CD4-positive, alpha-beta memory T cell (primary cell): Measurements from ENCODE around the gene ORAI2. TPM values are rescaled to one million over a fixed set of nuclear protein-coding genes. Genes with fewer than 3 reads are reported as not detected.

Source experiments
- CTCF ChIA-PET: fragments of 350-600 bp; sonication (Branson Sonifier 250); formaldehyde crosslinking; loops from one replicate; lab custom pipeline; 2021; ENCODE audit warnings: inconsistent platforms; ENCODE audit not compliant: partially characterized antibody; lab: Charles Lee
- POLR2A ChIA-PET: fragments of 350-600 bp; sonication (Branson Sonifier 250); formaldehyde crosslinking; loops from one replicate; lab custom pipeline; 2021; ENCODE audit not compliant: partially characterized antibody; lab: Charles Lee
- DNase-seq, 5 donors: peaks; one replicate each; pipeline versions ENCODE4 v3.0.0 to v3.0.0-alpha.2; 2020 to 2022; ENCODE audit warnings: mixed read lengths in 1 of 5
- H3K27ac ChIP-seq: one replicate; pipeline ENCODE4 v1.7.0; 2013; ENCODE audit warnings: low read depth, low read length
- H3K27me3 ChIP-seq: 2 replicates; pipeline ENCODE4 v1.7.0; 2013; ENCODE audit warnings: mild to moderate bottlenecking, low read length, moderate library complexity; ENCODE audit not compliant: insufficient read depth
- H3K36me3 ChIP-seq: 2 replicates; pipeline ENCODE4 v1.7.0; 2013; ENCODE audit warnings: mild to moderate bottlenecking, low read length, moderate library complexity; ENCODE audit not compliant: insufficient read depth
- H3K4me1 ChIP-seq: 2 replicates; pipeline ENCODE4 v1.7.0; 2013; ENCODE audit warnings: mild to moderate bottlenecking, low read length, moderate library complexity; ENCODE audit not compliant: insufficient read depth
- H3K4me3 ChIP-seq, 2 donors: one replicate each; pipeline ENCODE4 v1.7.0; 2013; ENCODE audit warnings: low read length in 2 of 2, mild to moderate bottlenecking in 1 of 2
- H3K9me3 ChIP-seq, 2 donors: one replicate each; pipeline ENCODE4 v1.7.0; 2013; ENCODE audit warnings: low read length in 2 of 2, control low read depth in 1 of 2; ENCODE audit not compliant: control insufficient read depth in 1 of 2
- H3K27ac Mint-ChIP-seq, 7 donors: one replicate each; pipeline ENCODE4 v1.8.0; 2020 to 2021; ENCODE audit warnings: mixed read lengths in 7 of 7, mild to moderate bottlenecking in 6 of 7, inconsistent platforms in 3 of 7, moderate library complexity in 3 of 7
- H3K27me3 Mint-ChIP-seq, 2 donors: one replicate each; pipeline ENCODE4 v1.8.0; 2020 to 2021; ENCODE audit warnings: mixed read lengths in 2 of 2
- H3K36me3 Mint-ChIP-seq, 2 donors: one replicate each; pipeline ENCODE4 v1.8.0; 2020 to 2021; ENCODE audit warnings: mixed read lengths in 2 of 2, inconsistent platforms in 1 of 2, mild to moderate bottlenecking in 1 of 2
- H3K4me1 Mint-ChIP-seq, 4 donors: one replicate each; pipeline ENCODE4 v1.8.0; 2020 to 2021; ENCODE audit warnings: mixed read lengths in 4 of 4, mild to moderate bottlenecking in 1 of 4
- H3K4me3 Mint-ChIP-seq, 8 donors: one replicate each; pipeline ENCODE4 v1.8.0; 2020 to 2021; ENCODE audit warnings: mixed read lengths in 8 of 8, mild to moderate bottlenecking in 7 of 8, moderate library complexity in 6 of 8, inconsistent platforms in 3 of 8
- H3K9me3 Mint-ChIP-seq, 8 donors: one replicate each; pipeline ENCODE4 v1.8.0; 2020 to 2021; ENCODE audit warnings: mixed read lengths in 8 of 8, mild to moderate bottlenecking in 5 of 8, inconsistent platforms in 3 of 8, moderate library complexity in 1 of 8
- intact Hi-C: fragments of 100-400 bp; cut with micrococcal nuclease; formaldehyde crosslinking; loops from one replicate; pipeline ENCODE4 v1.15.1; 2023
- polyA plus RNA-seq, 2 donors: library from polyadenylated mRNA; unstranded; fragments of 300-500 nt; fragmentation: Illumina TruSeq; gene quantifications; one replicate each; pipeline ENCODE4 v1.2.3, GENCODE V29; 2021
- total RNA-seq, 2 experiments: library from RNA; stranded (reverse); gene quantifications; one replicate each; pipeline ENCODE4 v1.2.3, GENCODE V29; 2021

The ORAI2 gene
- total and polyA plus RNA-seq, 4 experiments from 2014 or later: 29.0 to 53.3 (median 37.2) TPM

DNA sequence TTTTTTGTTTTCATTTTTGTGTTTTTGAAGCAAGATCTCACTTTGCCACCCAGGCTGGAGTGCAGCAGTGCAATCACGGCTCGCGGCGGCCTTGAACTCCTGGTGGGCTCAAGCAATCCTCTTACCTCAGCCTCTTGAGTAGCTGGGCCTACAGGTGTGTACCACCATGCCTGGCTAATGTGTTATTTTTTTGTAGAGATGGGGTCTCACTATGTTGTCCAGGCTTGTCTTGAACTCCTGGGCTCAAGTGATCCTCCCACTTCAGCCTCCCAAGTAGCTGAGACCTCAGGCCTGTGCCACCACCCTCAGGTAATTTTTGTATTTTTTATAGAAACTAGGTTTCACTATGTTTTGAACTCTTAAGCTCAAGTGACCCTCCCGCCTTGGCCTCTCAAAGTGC, 22.5 kb upstream of the ORAI2 start:
- Histone ChIP-seq H3K4me1 (peaks cover 21% of the 10 kb centered on the region), H3K4me3 (no peak overlapping the region), H3K9me3 (no peaks in the 10 kb centered on the region), H3K27me3 (no peaks in the 10 kb centered on the region), H3K36me3 (peaks cover 52% of the 10 kb centered on the region), H3K27ac (no peak overlapping the region)
- Mint-ChIP-seq H3K36me3 (peaks cover 37 to 60% of the 10 kb centered on the region in 2 donors), H3K4me1 (peaks cover 13 to 24% (median 18%) of the 10 kb centered on the region in 4 donors), H3K9me3 (peaks cover 0 to 6% (median 0%) of the 10 kb centered on the region in 8 donors), H3K4me3 (no peak overlapping the region), H3K27me3 (no peaks in the 10 kb centered on the region), H3K27ac (peak overlapping the region in 4 of 7 donors; percentile 24 to 72 (median 33))
- CTCF ChIA-PET: interaction anchor here (0.9 to 9.8 kb wide), 5 partner anchors 9 to 55 kb away, joined by 4 to 134 read pairs (median 6); partner anchors contain the start of genes ALKBH4 and LRWD1
- intact Hi-C loops: no loop called here
- POLR2A ChIA-PET: interaction anchor here (0.6 to 16.6 kb wide), 3 partner anchors 18 to 55 kb away, joined by 3 to 496 read pairs (median 3); partner anchors contain the start of gene ORAI2
- no peak for DNase-seq

- H3K9me3 Mint-ChIP-seq: peaks cover 0 to 6% (median 0%) of the 10 kb centered on the region in 8 donors
- Histone ChIP-seq H3K27me3 (no peaks in the 10 kb centered on the region), H3K4me1 (peaks cover 37% of the 10 kb centered on the region), H3K27ac (no peak overlapping the region), H3K4me3 (no peak overlapping the region), H3K9me3 (no peaks in the 10 kb centered on the region), H3K36me3 (peaks cover 38% of the 10 kb centered on the region)
- peak overlapping the region; percentile 53 to 92 (median 78) for H3K27ac Mint-ChIP-seq
- intact Hi-C loops: loop anchor here (2.0 kb wide), 1 partner anchor 38 kb away; no protein-coding TSS in a partner anchor
- ChIA-PET POLR2A (interaction anchor here (0.8 to 16.6 kb wide), 5 partner anchors 16 to 54 kb away, joined by 3 to 496 read pairs (median 9); partner anchors contain the start of genes ORAI2 and PRKRIP1), CTCF (interaction anchor here (0.8 to 9.8 kb wide), 15 partner anchors 8 to 53 kb away, joined by 3 to 134 read pairs (median 8); partner anchors contain the start of genes ALKBH4, LRWD1 and ORAI2)
- peaks cover 36 to 51% of the 10 kb centered on the region in 2 donors for H3K36me3 Mint-ChIP-seq
- peaks cover 24 to 41% (median 31%) of the 10 kb centered on the region in 4 donors for H3K4me1 Mint-ChIP-seq
- DNase-seq: peak in 4 of 5 donors; percentile 42 to 56 (median 44)
- H3K4me3 Mint-ChIP-seq: no peak overlapping the region
- H3K27me3 Mint-ChIP-seq: no peaks in the 10 kb centered on the region
Observed at GRCh38 chr7:102412548-102412947, 20.8 kb upstream of the ORAI2 start.

DNA sequence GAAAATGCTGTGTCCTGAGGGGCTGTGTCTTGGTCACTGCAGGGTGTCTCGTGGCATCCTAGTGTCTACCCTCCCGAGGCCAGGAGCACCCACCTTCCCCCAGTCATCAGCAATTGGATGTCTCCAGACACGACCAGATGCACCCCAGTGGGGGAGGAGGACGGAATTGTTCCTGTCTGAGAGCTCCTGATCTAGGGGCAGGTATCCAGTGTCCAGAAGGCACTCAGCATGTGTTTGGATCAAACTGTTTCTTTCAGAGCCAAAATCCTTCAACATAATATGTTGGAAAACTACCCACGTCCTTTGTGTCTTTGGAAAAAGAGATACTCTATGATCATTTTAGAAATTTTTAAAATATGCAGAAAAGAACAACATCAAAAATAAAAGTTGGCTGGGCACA, 20.3 kb upstream of the ORAI2 start:
- ChIA-PET POLR2A (interaction anchor here (0.8 to 16.6 kb wide), 5 partner anchors 16 to 53 kb away, joined by 3 to 496 read pairs (median 9); partner anchors contain the start of genes ORAI2 and PRKRIP1), CTCF (interaction anchor here (0.9 to 9.8 kb wide), 14 partner anchors 9 to 53 kb away, joined by 3 to 134 read pairs (median 8); partner anchors contain the start of genes ALKBH4, LRWD1 and ORAI2)
- Histone ChIP-seq H3K36me3 (peaks cover 32% of the 10 kb centered on the region), H3K27ac (no peak overlapping the region), H3K27me3 (no peaks in the 10 kb centered on the region), H3K4me3 (no peak overlapping the region), H3K4me1 (peaks cover 43% of the 10 kb centered on the region), H3K9me3 (no peaks in the 10 kb centered on the region)
- intact Hi-C loops: loop anchor here (2.0 kb wide), 1 partner anchor 38 kb away; no protein-coding TSS in a partner anchor
- Mint-ChIP-seq H3K27ac (peak overlapping the region in 5 of 7 donors; percentile 67 to 92 (median 82)), H3K27me3 (no peaks in the 10 kb centered on the region), H3K9me3 (peaks cover 0 to 6% (median 0%) of the 10 kb centered on the region in 8 donors), H3K36me3 (peaks cover 31 to 46% of the 10 kb centered on the region in 2 donors), H3K4me1 (peaks cover 24 to 45% (median 33%) of the 10 kb centered on the region in 4 donors), H3K4me3 (no peak overlapping the region)
- DNase-seq: no peak

DNA sequence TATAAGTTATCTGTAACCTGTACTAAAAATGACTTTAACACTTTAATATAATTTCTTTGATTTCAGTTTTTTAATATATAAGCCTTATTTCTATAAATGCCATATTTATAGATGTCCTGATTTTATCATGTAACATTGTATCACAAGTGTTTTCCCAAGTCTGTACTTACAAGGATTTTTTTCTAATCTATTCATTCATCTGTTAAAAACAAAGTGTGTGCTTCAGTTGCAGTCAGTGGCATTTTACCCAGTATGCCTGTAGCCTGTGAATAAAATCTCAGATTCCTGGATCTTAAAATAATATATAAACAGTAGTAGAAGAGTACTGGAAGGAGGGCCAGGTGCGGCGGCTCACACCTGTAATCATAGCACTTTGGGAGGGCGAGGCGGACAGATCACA, 19.8 kb upstream of the ORAI2 start:
- Mint-ChIP-seq H3K4me1 (peaks cover 27 to 51% (median 37%) of the 10 kb centered on the region in 4 donors), H3K9me3 (peaks cover 0 to 6% (median 0%) of the 10 kb centered on the region in 8 donors), H3K27ac (peak overlapping the region in 3 of 7 donors; percentile 13 to 92 (median 79)), H3K36me3 (peaks cover 29 to 44% of the 10 kb centered on the region in 2 donors), H3K4me3 (peak overlapping the region in 1 of 8 donors; percentile 24), H3K27me3 (no peaks in the 10 kb centered on the region)
- Histone ChIP-seq H3K27me3 (no peaks in the 10 kb centered on the region), H3K9me3 (no peaks in the 10 kb centered on the region), H3K27ac (no peak overlapping the region), H3K4me1 (peaks cover 48% of the 10 kb centered on the region), H3K36me3 (peaks cover 30% of the 10 kb centered on the region), H3K4me3 (no peak overlapping the region)
- POLR2A ChIA-PET: interaction anchor here (1.6 to 16.6 kb wide), 3 partner anchors 16 to 53 kb away, joined by 7 to 496 read pairs (median 13); partner anchors contain the start of genes ORAI2 and PRKRIP1
- no peak for DNase-seq
- intact Hi-C loops: loop anchor here (2.0 kb wide), 1 partner anchor 37 kb away; no protein-coding TSS in a partner anchor
- CTCF ChIA-PET: interaction anchor here (0.9 to 9.8 kb wide), 11 partner anchors 9 to 59 kb away, joined by 4 to 134 read pairs (median 17); partner anchors contain the start of genes ALKBH4, LRWD1 and ORAI2

GRCh38 chr7:102415685-102416225, 17.6 kb upstream of the ORAI2 start:
- H3K4me3 Mint-ChIP-seq: peak overlapping the region; percentile 55 to 93 (median 85)
- Histone ChIP-seq H3K27ac (peak overlapping the region; percentile 61), H3K36me3 (peaks cover 17% of the 10 kb centered on the region), H3K4me1 (peaks cover 69% of the 10 kb centered on the region), H3K27me3 (no peaks in the 10 kb centered on the region), H3K4me3 (peak overlapping the region; percentile 8 to 25), H3K9me3 (no peaks in the 10 kb centered on the region)
- H3K9me3 Mint-ChIP-seq: peaks cover 0 to 2% (median 0%) of the 10 kb centered on the region in 8 donors
- POLR2A ChIA-PET: interaction anchor here (1.0 to 16.6 kb wide), 10 partner anchors 9 to 52 kb away, joined by 3 to 496 read pairs (median 5); partner anchors contain the start of genes ALKBH4, LRWD1, ORAI2 and PRKRIP1
- no peaks in the 10 kb centered on the region for H3K27me3 Mint-ChIP-seq
- peaks cover 37 to 70% (median 52%) of the 10 kb centered on the region in 4 donors for H3K4me1 Mint-ChIP-seq
- CTCF ChIA-PET: interaction anchor here (0.7 to 9.8 kb wide), 11 partner anchors 9 to 50 kb away, joined by 3 to 134 read pairs (median 10); partner anchors contain the start of genes ALKBH4, LRWD1 and ORAI2
- peak overlapping the region; percentile 92 to 97 (median 95) for H3K27ac Mint-ChIP-seq
- intact Hi-C loops: loop anchor here (1.0 kb wide), 1 partner anchor 11 kb away; no protein-coding TSS in a partner anchor
- H3K36me3 Mint-ChIP-seq: peaks cover 21 to 39% of the 10 kb centered on the region in 2 donors
- peak; percentile 57 to 74 (median 68) for DNase-seq

DNA sequence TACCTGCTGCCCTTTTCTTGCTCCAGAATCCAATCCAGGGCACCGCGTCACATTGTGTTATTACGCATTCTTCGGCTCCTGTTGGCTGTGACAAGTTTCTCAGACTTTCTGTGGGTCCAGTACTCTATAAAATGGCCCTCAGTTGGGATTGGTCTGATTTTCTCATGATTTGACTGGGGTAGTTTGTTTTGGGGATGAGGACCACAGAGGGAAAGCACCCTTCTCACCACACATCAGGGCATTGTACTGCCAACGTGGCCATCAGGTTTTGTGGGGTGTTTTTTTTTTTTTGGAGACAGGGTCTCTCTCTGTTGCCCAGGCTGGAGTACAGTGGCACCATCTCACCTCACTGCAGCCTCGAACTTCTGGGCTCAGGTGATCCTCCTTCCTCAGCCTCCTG, 17.0 kb upstream of the ORAI2 start:
- Mint-ChIP-seq H3K36me3 (peaks cover 20 to 38% of the 10 kb centered on the region in 2 donors), H3K4me1 (peaks cover 40 to 75% (median 56%) of the 10 kb centered on the region in 4 donors), H3K9me3 (peaks cover 0 to 2% (median 0%) of the 10 kb centered on the region in 8 donors), H3K27ac (peak overlapping the region; percentile 92 to 97 (median 95)), H3K27me3 (no peaks in the 10 kb centered on the region), H3K4me3 (peak overlapping the region in 7 of 8 donors; percentile 78 to 93 (median 85))
- no peaks in the 10 kb centered on the region for H3K27me3 ChIP-seq
- ChIA-PET CTCF (interaction anchor here (0.7 to 9.8 kb wide), 8 partner anchors 10 to 49 kb away, joined by 3 to 134 read pairs (median 17); partner anchors contain the start of genes ALKBH4, LRWD1 and ORAI2), POLR2A (interaction anchor here (1.0 to 16.6 kb wide), 9 partner anchors 10 to 52 kb away, joined by 3 to 496 read pairs (median 6); partner anchors contain the start of genes ALKBH4, LRWD1, ORAI2 and PRKRIP1)
- intact Hi-C loops: loop anchor here (1.0 kb wide), 1 partner anchor 10 kb away; no protein-coding TSS in a partner anchor
- H3K9me3 ChIP-seq: no peaks in the 10 kb centered on the region
- peaks cover 17% of the 10 kb centered on the region for H3K36me3 ChIP-seq
- peak overlapping the region in 1 of 2 donors; percentile 8 for H3K4me3 ChIP-seq
- no peak for DNase-seq
- H3K27ac ChIP-seq: peak overlapping the region; percentile 61
- peaks cover 75% of the 10 kb centered on the region for H3K4me1 ChIP-seq
